WI38 (cell line): ENCODE results near the gene MARVELD2.
"Not testable (repeated sequence)": the region's sequence is repeated elsewhere in the genome, so short reads cannot be mapped to it uniquely, and the experiment has no call there.

ENCODE experiments used
- H3K4me3 ChIP-seq: 2 replicates; pipeline ENCODE4 v1.5.1; 2011; ENCODE audit warnings: low read depth, mild to moderate bottlenecking, control low read depth, low read length
- CTCF ChIP-seq: IDR thresholded peaks from 2 replicates; pipeline ENCODE4 v1.5.1; 2012; ENCODE audit warnings: low read depth, mild to moderate bottlenecking, control low read depth, low read length

MARVELD2 gene

GRCh38 chr5:69454460-69455249 is 39.7 kb downstream of the MARVELD2 start:
- no peak overlapping the region for H3K4me3 ChIP-seq
- TF ChIP-seq CTCF: no peak

- not testable (repeated sequence) for H3K4me3 ChIP-seq
These were observed 40.6 kb downstream of the MARVELD2 start for GRCh38 chr5:69455428-69455988.

GRCh38 chr5:69462170-69462569 is 47.3 kb downstream of the MARVELD2 start:
- H3K4me3 ChIP-seq: no peak overlapping the region
- no peak for TF ChIP-seq CTCF

GRCh38 chr5:69466375-69466774 is 51.5 kb downstream of the MARVELD2 start:
- H3K4me3 ChIP-seq: not testable (repeated sequence)

GRCh38 chr5:69467442-69468225 is 52.7 kb downstream of the MARVELD2 start:
- no peak for TF ChIP-seq CTCF
- no peak overlapping the region for H3K4me3 ChIP-seq

GRCh38 chr5:69468631-69469030 is 53.7 kb downstream of the MARVELD2 start:
- TF ChIP-seq CTCF: no peak
- H3K4me3 ChIP-seq: no peak overlapping the region

- not testable (repeated sequence) for H3K4me3 ChIP-seq
These were observed 56.6 kb downstream of the MARVELD2 start for GRCh38 chr5:69471516-69471915.

- not testable (repeated sequence) for H3K4me3 ChIP-seq
These were observed 57.7 kb downstream of the MARVELD2 start for GRCh38 chr5:69472535-69473143.

GRCh38 chr5:69477170-69477569 is 62.3 kb downstream of the MARVELD2 start:
- no peak for TF ChIP-seq CTCF
- H3K4me3 ChIP-seq: no peak overlapping the region

- not testable (repeated sequence) for H3K4me3 ChIP-seq
These were observed 63.4 kb downstream of the MARVELD2 start for GRCh38 chr5:69478296-69478695.
